Measurements from ENCODE around the gene GPC6.

Gene GPC6

GRCh38 chr13:94232956-94233355 is 1006.3 kb downstream of the GPC6 start:
- no peak for FAIRE-seq

GRCh38 chr13:94233401-94233800 is 1006.8 kb downstream of the GPC6 start:
- no peak for FAIRE-seq

GRCh38 chr13:94233837-94234236 is 1007.2 kb downstream of the GPC6 start:
- FAIRE-seq: no peak

DNA sequence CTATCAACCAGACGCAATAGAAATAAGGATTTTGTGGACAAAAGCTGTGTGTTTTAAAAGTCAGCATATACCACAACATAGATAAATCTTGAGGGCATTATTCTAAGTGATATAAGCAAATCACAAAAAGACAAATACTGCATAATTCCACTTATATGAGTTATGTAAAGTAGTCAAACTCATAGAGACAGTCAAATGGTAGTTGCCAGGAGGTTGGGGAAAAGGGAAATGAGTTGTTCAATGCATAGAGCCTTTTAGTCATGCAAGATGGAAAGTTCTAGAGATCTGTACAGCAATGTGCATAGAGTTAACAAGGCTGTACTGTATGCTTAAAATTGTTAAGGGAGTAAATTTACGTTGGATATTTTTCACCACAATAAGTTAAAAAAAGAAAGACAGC is 1008.1 kb downstream of the GPC6 start:
- no peak for FAIRE-seq

DNA sequence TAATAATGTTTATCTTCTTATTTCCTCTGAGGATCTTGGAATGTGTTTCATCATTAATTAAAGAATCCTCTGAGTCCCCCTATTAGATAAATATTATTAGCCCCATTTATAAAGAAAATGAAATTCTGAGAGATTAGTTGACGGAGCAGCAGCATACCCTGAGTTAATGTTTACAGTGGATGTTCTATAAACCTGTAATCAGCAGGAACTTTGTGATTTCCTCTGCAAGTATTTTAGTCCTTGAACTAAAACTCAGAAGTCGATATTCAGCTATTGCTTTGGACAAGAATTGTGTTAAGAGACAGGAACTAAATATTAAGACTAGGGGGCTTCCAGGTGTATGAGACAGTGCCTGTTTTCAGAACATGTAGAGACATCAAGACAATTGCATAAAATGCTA is 1009.5 kb downstream of the GPC6 start:
- FAIRE-seq: no peak

- no peak for FAIRE-seq
These were observed 1010.3 kb downstream of the GPC6 start for GRCh38 chr13:94236872-94237271.

DNA sequence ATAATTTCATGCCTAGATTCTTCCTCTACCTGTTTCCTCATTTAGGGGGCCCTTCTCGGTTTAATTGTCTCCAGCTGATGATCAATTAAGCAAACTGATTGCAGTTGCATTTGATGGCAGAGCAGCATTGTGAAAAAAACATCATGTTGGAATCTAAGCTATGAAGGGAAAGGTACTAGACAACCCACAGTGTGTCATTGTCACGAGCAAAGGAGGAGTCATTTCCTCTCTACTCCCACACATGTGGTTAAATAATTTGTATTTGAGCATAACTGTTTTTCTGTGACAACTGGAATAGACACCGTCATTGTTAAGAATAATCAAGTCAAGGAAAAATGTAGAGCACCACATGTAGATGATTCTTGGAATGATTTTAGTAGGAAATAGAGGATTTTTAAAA is 1012.5 kb downstream of the GPC6 start:
- FAIRE-seq: no peak

DNA sequence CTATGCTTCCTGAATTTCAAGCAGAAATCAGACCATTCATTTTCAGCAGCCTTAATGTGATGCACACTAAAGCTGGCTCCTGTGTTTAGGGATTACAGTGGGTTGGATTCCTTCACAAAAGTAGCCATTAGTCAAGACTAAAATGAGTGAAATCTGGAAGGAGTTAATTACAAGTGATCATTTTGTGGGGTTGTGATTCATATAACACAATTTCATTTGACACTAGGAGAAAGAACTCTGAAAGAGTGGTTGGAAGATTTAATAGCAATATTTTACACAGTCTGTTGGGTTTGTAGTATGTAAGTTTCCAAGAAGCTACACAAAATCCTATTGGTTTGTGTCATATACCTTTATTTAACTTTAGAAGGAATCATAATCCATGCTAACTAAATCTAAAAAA is 1015.9 kb downstream of the GPC6 start:
- no peak for FAIRE-seq

DNA sequence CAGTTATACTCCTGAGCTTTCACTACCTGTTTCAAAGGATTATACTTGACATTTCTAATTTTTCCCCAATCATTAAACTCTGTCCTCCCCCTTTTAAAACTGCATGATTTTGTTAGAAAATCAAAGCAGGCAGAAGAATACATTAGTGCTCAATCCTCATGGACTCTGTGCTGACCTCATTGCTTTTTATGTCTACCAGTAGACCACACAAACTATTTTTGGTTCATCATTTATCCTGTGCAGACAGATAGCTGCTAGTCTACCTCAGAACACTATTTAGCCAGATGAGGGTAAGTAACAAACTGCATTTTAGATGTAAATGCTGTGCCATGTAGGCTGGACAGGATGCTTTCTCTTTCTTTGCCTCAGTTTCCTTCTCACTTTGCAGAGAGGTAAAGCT is 1016.9 kb downstream of the GPC6 start:
- FAIRE-seq: no peak

GRCh38 chr13:94246495-94246894 is 1019.9 kb downstream of the GPC6 start:
- FAIRE-seq: no peak

GRCh38 chr13:94247890-94248289 is 1021.3 kb downstream of the GPC6 start:
- FAIRE-seq: no peak

GRCh38 chr13:94248454-94249228 is 1022.0 kb downstream of the GPC6 start:
- no peak for FAIRE-seq

GRCh38 chr13:94249512-94249911 is 1022.9 kb downstream of the GPC6 start:
- no peak for FAIRE-seq

DNA sequence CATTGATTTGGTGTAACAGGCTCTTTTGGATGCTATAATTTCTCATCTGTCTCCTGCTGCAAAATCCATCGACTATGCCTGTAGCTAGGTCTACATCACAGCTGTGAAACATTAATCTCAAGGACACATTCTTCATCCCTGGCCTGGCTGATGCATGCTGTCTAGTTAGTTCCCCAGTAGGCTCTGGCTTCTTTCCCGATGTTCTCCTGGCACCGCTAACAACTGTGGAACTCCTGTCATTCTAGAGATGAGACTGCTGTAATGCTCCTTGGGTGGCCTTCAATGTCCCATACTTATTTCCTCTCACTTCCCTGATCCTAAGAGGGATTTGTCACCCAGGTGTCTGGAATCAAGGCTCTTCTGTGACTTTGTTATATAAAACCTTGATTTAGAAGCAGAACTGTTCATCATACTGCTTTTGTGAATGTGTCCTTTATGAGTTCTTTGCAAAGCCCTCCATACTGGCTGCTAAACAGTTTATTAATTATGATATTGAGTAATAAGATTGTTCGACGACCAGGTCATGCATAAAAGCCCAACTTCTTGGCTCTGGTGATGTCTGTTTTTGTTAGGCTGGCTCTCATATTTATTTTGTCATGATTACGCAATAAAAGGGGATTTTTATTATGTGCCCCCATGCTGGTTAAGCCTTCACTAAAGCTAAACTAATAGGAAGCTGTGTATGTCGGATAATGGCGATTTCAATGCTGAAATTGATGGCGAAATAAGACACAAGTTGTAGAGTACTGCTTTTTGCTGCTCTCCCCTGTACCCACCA is 1025.4 kb downstream of the GPC6 start:
- no peak for FAIRE-seq

GRCh38 chr13:94254737-94255136 is 1028.1 kb downstream of the GPC6 start:
- no peak for FAIRE-seq

- no peak for FAIRE-seq
These were observed 1030.1 kb downstream of the GPC6 start for GRCh38 chr13:94256721-94257120.

GRCh38 chr13:94259984-94260383 is 1033.4 kb downstream of the GPC6 start:
- no peak for FAIRE-seq

GRCh38 chr13:94261163-94261562 is 1034.6 kb downstream of the GPC6 start:
- no peak for FAIRE-seq

- no peak for FAIRE-seq
These were observed 1036.4 kb downstream of the GPC6 start for GRCh38 chr13:94263038-94263437.

- no peak for FAIRE-seq
These were observed 1041.2 kb downstream of the GPC6 start for GRCh38 chr13:94267581-94268366.

- no peak for FAIRE-seq
These were observed 1042.1 kb downstream of the GPC6 start for GRCh38 chr13:94268661-94269060.

GRCh38 chr13:94269557-94269956 is 1043.0 kb downstream of the GPC6 start:
- no peak for FAIRE-seq

DNA sequence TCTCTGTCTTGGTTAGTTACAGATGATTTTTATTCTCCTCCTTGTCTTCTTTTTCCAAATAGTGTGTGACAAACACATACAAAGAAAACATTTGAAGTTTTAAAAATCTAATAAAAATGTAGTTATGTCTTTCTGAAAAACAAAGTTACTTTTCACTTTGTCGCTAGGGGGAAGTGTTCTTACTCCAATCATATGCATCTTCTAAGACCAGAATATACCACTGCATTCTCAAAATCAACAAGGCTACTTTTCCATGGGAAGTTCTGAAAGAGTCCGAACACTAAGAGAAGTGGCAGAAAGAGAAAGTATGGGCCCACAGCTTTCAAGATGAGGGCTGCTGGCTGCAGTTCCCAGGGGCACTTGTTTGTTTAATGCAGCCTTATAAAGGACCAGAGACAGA is 1043.9 kb downstream of the GPC6 start:
- no peak for FAIRE-seq

DNA sequence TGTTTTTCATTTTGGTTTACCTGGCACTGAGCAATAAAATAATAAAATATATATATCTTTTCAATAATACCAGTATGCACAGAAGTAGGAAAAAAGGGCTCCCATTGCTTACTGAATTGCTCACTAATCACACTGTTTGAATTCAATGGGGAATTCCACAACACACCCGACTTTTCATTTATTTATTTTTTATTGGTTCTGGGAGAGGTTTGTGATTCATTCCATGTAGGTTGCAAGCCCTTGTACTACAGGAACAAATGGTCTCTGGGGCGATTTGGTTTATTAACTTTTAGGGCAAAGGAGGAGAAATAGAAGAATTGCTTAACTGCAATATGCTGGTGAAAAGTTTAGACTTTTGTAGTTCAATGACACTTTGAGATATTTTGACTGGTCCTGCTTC is 1045.4 kb downstream of the GPC6 start:
- no peak for FAIRE-seq
